ENCODE data around the gene DDR2. TPM values are rescaled to one million over a fixed set of nuclear protein-coding genes. Genes with fewer than 3 reads are reported as not detected.
"Not testable (repeated sequence)": the region's sequence is repeated elsewhere in the genome, so short reads cannot be mapped to it uniquely, and the experiment has no call there.

DDR2 gene
- total RNA-seq, 2 donors from 2014 or later = 14.2 to 27.0 TPM

GRCh38 chr1:162765788-162766187 lies 133.5 kb downstream of the DDR2 start:
- H3K27ac ChIP-seq = no peak overlapping the region
- TF ChIP-seq POLR2AphosphoS5 (IDR thresholded peaks at IDR 0.05) (no peak), CTCF (IDR thresholded peaks at IDR 0.05) (no peak), POLR2A (IDR thresholded peaks at IDR 0.05) (no peak)
- 80% methylated on average over 1 of the region's 1 CpG for WGBS
- H3K9me3 ChIP-seq = no peaks in the 10 kb centered on the region
- no peaks in the 10 kb centered on the region for H3K27me3 ChIP-seq (replicated peaks; ENCODE audit: insufficient read depth)
- H3K4me3 ChIP-seq = no peak overlapping the region
- H3K36me3 ChIP-seq = no peaks in the 10 kb centered on the region
- intact Hi-C loops (cut with DNase I) = no loop called here
- no peak for DNase-seq (ENCODE audit: low spot score)
- no peaks in the 10 kb centered on the region for H3K4me1 ChIP-seq (replicated peaks)

GRCh38 chr1:162772571-162773154 lies 140.4 kb downstream of the DDR2 start:
- no peak for DNase-seq (ENCODE audit: low spot score)
- Histone ChIP-seq H3K4me3 (no peak overlapping the region), H3K27ac (no peak overlapping the region), H3K4me1 (replicated peaks) (no peaks in the 10 kb centered on the region), H3K9me3 (no peaks in the 10 kb centered on the region), H3K27me3 (replicated peaks; ENCODE audit: insufficient read depth) (no peaks in the 10 kb centered on the region), H3K36me3 (no peaks in the 10 kb centered on the region)
- intact Hi-C loops (cut with DNase I) = no loop called here
- TF ChIP-seq POLR2AphosphoS5 (IDR thresholded peaks at IDR 0.05) = no peak
- TF ChIP-seq CTCF (IDR thresholded peaks at IDR 0.05) = no peak
- TF ChIP-seq POLR2A (IDR thresholded peaks at IDR 0.05) = no peak
- WGBS = 87% methylated on average over 4 of the region's 4 CpGs

- H3K4me1 ChIP-seq (replicated peaks) = no peaks in the 10 kb centered on the region
- H3K27ac ChIP-seq = no peak overlapping the region
Observed at GRCh38 chr1:162774007-162774406, 141.7 kb downstream of the DDR2 start.

GRCh38 chr1:162779043-162779442 lies 146.8 kb downstream of the DDR2 start:
- Histone ChIP-seq H3K36me3 (no peaks in the 10 kb centered on the region), H3K9me3 (no peaks in the 10 kb centered on the region), H3K27ac (no peak overlapping the region), H3K4me1 (replicated peaks) (no peaks in the 10 kb centered on the region), H3K27me3 (replicated peaks; ENCODE audit: insufficient read depth) (no peaks in the 10 kb centered on the region), H3K4me3 (no peak overlapping the region)
- no peak for DNase-seq (ENCODE audit: low spot score)
- intact Hi-C loops (cut with DNase I) = no loop called here
- TF ChIP-seq CTCF (IDR thresholded peaks at IDR 0.05) = no peak
- TF ChIP-seq POLR2AphosphoS5 (IDR thresholded peaks at IDR 0.05) = no peak
- no peak for TF ChIP-seq POLR2A (IDR thresholded peaks at IDR 0.05)
- WGBS = 100% methylated on average over 1 of the region's 1 CpG

More at GRCh38 chr1:162774007-162774406, 141.7 kb downstream of the DDR2 start:
- Histone ChIP-seq H3K27me3 (replicated peaks; ENCODE audit: insufficient read depth) (no peaks in the 10 kb centered on the region), H3K4me3 (no peak overlapping the region), H3K36me3 (no peaks in the 10 kb centered on the region), H3K9me3 (no peaks in the 10 kb centered on the region)
- TF ChIP-seq POLR2AphosphoS5 (IDR thresholded peaks at IDR 0.05) = no peak
- no peak for TF ChIP-seq POLR2A (IDR thresholded peaks at IDR 0.05)
- TF ChIP-seq CTCF (IDR thresholded peaks at IDR 0.05) = no peak
- no peak for DNase-seq (ENCODE audit: low spot score)
- intact Hi-C loops (cut with DNase I) = no loop called here

- no peak overlapping the region for H3K27ac ChIP-seq
- intact Hi-C loops (cut with DNase I) = no loop called here
- DNase-seq (ENCODE audit: low spot score) = no peak
- no peaks in the 10 kb centered on the region for H3K4me1 ChIP-seq (replicated peaks)
- no peak for TF ChIP-seq POLR2A (IDR thresholded peaks at IDR 0.05)
- no peak for TF ChIP-seq CTCF (IDR thresholded peaks at IDR 0.05)
- no peak for TF ChIP-seq POLR2AphosphoS5 (IDR thresholded peaks at IDR 0.05)
- no peak overlapping the region for H3K4me3 ChIP-seq
- no peaks in the 10 kb centered on the region for H3K9me3 ChIP-seq
- H3K36me3 ChIP-seq = no peaks in the 10 kb centered on the region
- no peaks in the 10 kb centered on the region for H3K27me3 ChIP-seq (replicated peaks; ENCODE audit: insufficient read depth)
Observed at GRCh38 chr1:162782671-162783070, 150.4 kb downstream of the DDR2 start.

GRCh38 chr1:162784926-162785325 lies 152.7 kb downstream of the DDR2 start:
- DNase-seq (ENCODE audit: low spot score); H3K27ac ChIP-seq; H3K9me3 ChIP-seq; H3K4me3 ChIP-seq; H3K4me1 ChIP-seq (replicated peaks); H3K36me3 ChIP-seq; H3K27me3 ChIP-seq (replicated peaks; ENCODE audit: insufficient read depth); intact Hi-C loops (cut with DNase I): not testable (repeated sequence)
- WGBS = 90% methylated on average over 1 of the region's 1 CpG

GRCh38 chr1:162788783-162789182 lies 156.5 kb downstream of the DDR2 start:
- H3K36me3 ChIP-seq; DNase-seq (ENCODE audit: low spot score); H3K27ac ChIP-seq; H3K9me3 ChIP-seq; H3K4me1 ChIP-seq (replicated peaks); intact Hi-C loops (cut with DNase I); H3K27me3 ChIP-seq (replicated peaks; ENCODE audit: insufficient read depth); H3K4me3 ChIP-seq: not testable (repeated sequence)
- 93% methylated on average over 1 of the region's 1 CpG for WGBS
